H1 (cell line): ENCODE measurements around the gene SNAI1. TPM values are rescaled to one million over a fixed set of nuclear protein-coding genes. Genes with fewer than 3 reads are reported as not detected.
"Not testable (repeated sequence)": the region's sequence is repeated elsewhere in the genome, so short reads cannot be mapped to it uniquely, and the experiment has no call there.

Experiments
- CTCF ChIA-PET: fragments of 300-600 bp; sonication (Branson Sonifier 250); formaldehyde crosslinking; loops from one replicate; lab custom pipeline; 2021; ENCODE audit not compliant: partially characterized antibody; lab: Charles Lee
- POLR2A ChIA-PET: fragments of 300-600 bp; sonication (Branson Sonifier 250); formaldehyde crosslinking; loops from one replicate; lab custom pipeline; 2021; ENCODE audit warnings: inconsistent platforms; ENCODE audit not compliant: partially characterized antibody; lab: Charles Lee
- DNase-seq, 2 experiments: peaks; one replicate each; pipeline versions ENCODE4 v3.0.0 to v3.0.0-alpha.2; 2010 to 2022; ENCODE audit warnings: low spot score in 2 of 2, low read depth in 1 of 2, mixed read lengths in 1 of 2
- FAIRE-seq: peaks from 2 replicates; lab custom pipeline; 2011; peaks lifted over from hg19 to GRCh38; lab: Jason Lieb, UNC
- H2AFZ ChIP-seq: 2 replicates; pipeline ENCODE4 v1.8.1; 2012; ENCODE audit warnings: low read length, inconsistent platforms
- H2AK5ac ChIP-seq: 2 replicates; pipeline ENCODE4 v1.6.1; 2013; ENCODE audit warnings: low read depth, low read length
- H2BK120ac ChIP-seq: replicated peaks from 2 replicates; pipeline ENCODE3; 2013; ENCODE audit warnings: low read depth, low read length, inconsistent platforms
- H2BK12ac ChIP-seq: 2 replicates; pipeline ENCODE4 v1.6.1; 2013; ENCODE audit warnings: low read depth, low read length
- H2BK15ac ChIP-seq: 2 replicates; pipeline ENCODE4 v1.6.1; 2013; ENCODE audit warnings: low read length
- H2BK20ac ChIP-seq: 2 replicates; pipeline ENCODE4 v1.6.1; 2013; ENCODE audit warnings: low read length
- H2BK5ac ChIP-seq: 2 replicates; pipeline ENCODE4 v1.6.1; 2013; ENCODE audit warnings: low read depth, low read length
- H3K14ac ChIP-seq: 2 replicates; pipeline ENCODE4 v1.6.1; 2013; ENCODE audit warnings: inconsistent platforms; ENCODE audit not compliant: insufficient read length
- H3K18ac ChIP-seq: 2 replicates; pipeline ENCODE4 v1.6.1; 2013; ENCODE audit warnings: low read length; ENCODE audit errors: extremely low read depth
- H3K23ac ChIP-seq: 2 replicates; pipeline ENCODE4 v1.6.1; 2013; ENCODE audit warnings: inconsistent platforms; ENCODE audit not compliant: insufficient read length
- H3K23me2 ChIP-seq: 2 replicates; pipeline ENCODE4 v1.6.1; 2013; ENCODE audit warnings: low read depth, low read length
- H3K27ac ChIP-seq: 2 replicates; pipeline ENCODE4 v1.6.1; 2011; ENCODE audit warnings: low read depth, low read length, inconsistent platforms
- H3K27me3 ChIP-seq, 4 experiments: replicated peaks in 1 of 4; 1 replicate in 1 of 4; 2 replicates in 3 of 4; pipeline versions ENCODE4 v1.6.1 to v1.8.1; 2011 to 2013; ENCODE audit warnings: low read length in 3 of 4, mild to moderate bottlenecking in 3 of 4, inconsistent platforms in 2 of 4, mixed read lengths in 2 of 4, moderate library complexity in 1 of 4; ENCODE audit not compliant: control insufficient read depth in 3 of 4, insufficient read depth in 3 of 4; ENCODE audit errors: extremely low read depth in 1 of 4
- H3K36me3 ChIP-seq, 4 experiments: 2 replicates each; pipeline versions ENCODE4 v1.6.1 to v1.8.1; 2011 to 2013; ENCODE audit warnings: mild to moderate bottlenecking in 4 of 4, low read length in 3 of 4, moderate library complexity in 2 of 4, control low read depth in 1 of 4, inconsistent platforms in 1 of 4; ENCODE audit not compliant: insufficient read depth in 4 of 4, control insufficient read depth in 2 of 4
- H3K4ac ChIP-seq: replicated peaks from 2 replicates; pipeline ENCODE3; 2013; ENCODE audit warnings: low read length, low read depth, mixed read lengths, inconsistent platforms; ENCODE audit not compliant: insufficient read length
- H3K4me1 ChIP-seq, 4 experiments: replicated peaks in 1 of 4; 1 replicate in 1 of 4; 2 replicates in 3 of 4; pipeline versions ENCODE4 v1.6.1 to v1.8.1; 2011 to 2013; ENCODE audit warnings: low read length in 3 of 4, inconsistent platforms in 2 of 4, mixed read lengths in 1 of 4; ENCODE audit not compliant: insufficient read depth in 4 of 4, control insufficient read depth in 3 of 4
- H3K4me2 ChIP-seq, 2 experiments: 2 replicates each; pipeline versions ENCODE4 v1.6.1 to v1.8.1; 2011 to 2013; ENCODE audit warnings: low read depth in 2 of 2, low read length in 2 of 2, control low read depth in 1 of 2, inconsistent platforms in 1 of 2, mild to moderate bottlenecking in 1 of 2; ENCODE audit not compliant: insufficient read depth in 1 of 2
- H3K4me3 ChIP-seq, 4 experiments: fragments of 200-600, 300-600 bp in 1 of 4; sonication (generic), shearing (Covaris generic), sonication (Bioruptor Twin) in 1 of 4; 2 replicates each; pipeline versions ENCODE4 v1.5.1 to v1.8.1; 2011 to 2016; ENCODE audit warnings: low read length in 4 of 4, low read depth in 3 of 4, control low read depth in 2 of 4, inconsistent platforms in 2 of 4, mild to moderate bottlenecking in 2 of 4, mixed read lengths in 1 of 4, moderate library complexity in 1 of 4; ENCODE audit not compliant: insufficient read depth in 2 of 4; ENCODE audit errors: extremely low read depth in 1 of 4
- H3K56ac ChIP-seq: replicated peaks from 2 replicates; pipeline ENCODE3; 2013; ENCODE audit warnings: low read depth, mild to moderate bottlenecking, mixed read lengths, low read length, inconsistent platforms; ENCODE audit not compliant: insufficient read length
- H3K79me1 ChIP-seq: 2 replicates; pipeline ENCODE4 v1.6.1; 2013; ENCODE audit warnings: low read depth, low read length, control low read depth
- H3K79me2 ChIP-seq, 2 experiments: 2 replicates each; pipeline versions ENCODE4 v1.6.1 to v1.8.1; 2012 to 2013; ENCODE audit warnings: low read length in 2 of 2, mild to moderate bottlenecking in 2 of 2, inconsistent platforms in 1 of 2; ENCODE audit not compliant: insufficient read depth in 2 of 2, control insufficient read depth in 1 of 2
- H3K9ac ChIP-seq, 4 experiments: replicated peaks in 1 of 4; 1 replicate in 1 of 4; 2 replicates in 3 of 4; pipeline versions ENCODE4 v1.6.1 to v1.8.1; 2011 to 2013; ENCODE audit warnings: low read depth in 3 of 4, low read length in 3 of 4, control low read depth in 2 of 4, mild to moderate bottlenecking in 2 of 4, moderate library complexity in 2 of 4, inconsistent platforms in 1 of 4; ENCODE audit errors: extremely low read depth in 1 of 4
- H3K9me3 ChIP-seq, 2 experiments: 2 replicates each; pipeline versions ENCODE4 v1.6.1 to v1.8.1; 2012 to 2013; ENCODE audit warnings: mild to moderate bottlenecking in 2 of 2, moderate library complexity in 2 of 2, control low read depth in 1 of 2, inconsistent platforms in 1 of 2, low read depth in 1 of 2, low read length in 1 of 2, mixed read lengths in 1 of 2; ENCODE audit not compliant: insufficient read depth in 2 of 2
- H4K20me1 ChIP-seq, 2 experiments: replicated peaks in 1 of 2; 2 replicates each; pipeline versions ENCODE3 to v1.8.1; 2011 to 2013; ENCODE audit warnings: inconsistent platforms in 2 of 2, low read length in 2 of 2, mild to moderate bottlenecking in 1 of 2; ENCODE audit not compliant: insufficient read depth in 2 of 2, control insufficient read depth in 1 of 2
- H4K5ac ChIP-seq: 2 replicates; pipeline ENCODE4 v1.6.1; 2013; ENCODE audit warnings: low read length, low read depth, mixed read lengths, inconsistent platforms; ENCODE audit not compliant: insufficient read length
- H4K8ac ChIP-seq: 2 replicates; pipeline ENCODE4 v1.8.0; 2013; ENCODE audit warnings: mild to moderate bottlenecking, moderate library complexity, low read length, inconsistent platforms; ENCODE audit not compliant: insufficient read depth; ENCODE audit errors: extremely low read depth
- H4K91ac ChIP-seq: replicated peaks from 2 replicates; pipeline ENCODE3; 2013; ENCODE audit warnings: low read length, mixed read lengths, inconsistent platforms; ENCODE audit not compliant: insufficient read length
- GTF2F1 ChIP-seq: IDR thresholded peaks from 2 replicates; pipeline ENCODE4 v1.6.1; 2012; ENCODE audit warnings: low read depth, low read length, improper control_type of control experiment, borderline replicate concordance
- RAD21 ChIP-seq, 2 experiments: IDR thresholded peaks in 1 of 2; conservative IDR thresholded peaks in 1 of 2; 2 replicates each; pipeline ENCODE4 v1.6.1; 2011; ENCODE audit warnings: low read depth in 2 of 2, low read length in 2 of 2, improper control_type of control experiment in 1 of 2, inconsistent platforms in 1 of 2, mild to moderate bottlenecking in 1 of 2, moderate library complexity in 1 of 2
- SIRT6 ChIP-seq: IDR thresholded peaks from one replicate; pipeline ENCODE4 v1.7.1; 2012; ENCODE audit warnings: low read length, inconsistent platforms
- YY1 ChIP-seq: IDR thresholded peaks from 2 replicates; pipeline ENCODE4 v1.6.1; 2011; ENCODE audit warnings: low read depth, mild to moderate bottlenecking, low read length
- WGBS, 2 experiments: shearing (Covaris generic) in 1 of 2; methylation state at CpG; one replicate each; pipeline versions ENCODE4 v1.1.6 to v1.1.7; 2013 to 2015; ENCODE audit warnings: low lambda C conversion rate in 2 of 2, mixed read lengths in 2 of 2, inconsistent platforms in 1 of 2, low coverage in 1 of 2, missing lambda C conversion rate in 1 of 2; ENCODE audit not compliant: insufficient replicate concordance in 2 of 2, insufficient coverage in 1 of 2, insufficient read length in 1 of 2; ENCODE audit errors: extremely low coverage in 1 of 2, missing lambda C conversion rate in 1 of 2; 5-methylcytosine and 5-hydroxymethylcytosine counted together
- polyA plus RNA-seq, 7 experiments: library from polyadenylated mRNA; depleted of rRNA in 3 of 7; stranded (reverse) in 5 of 7; unstranded in 2 of 7; fragments of >200 nt in 5 of 7; fragments of 200-250 nt in 2 of 7; gene quantifications; 1 replicate in 5 of 7; 2 replicates in 1 of 7; 4 replicates in 1 of 7; pipeline versions ENCODE4 v1.2.1 to v1.2.3, GENCODE V29; 2011 to 2013; ENCODE audit warnings: missing spikeins in 2 of 7, mixed read lengths in 2 of 7
- total RNA-seq: library from RNA; stranded (reverse); fragmentation: NEBNext Ultra II Directional; extraction: Animal tissue kit (Norgen Biotek cat#: 25700); gene quantifications from 2 replicates; pipeline ENCODE4 v1.2.1, GENCODE V29; 2021

Gene SNAI1
- total and polyA plus RNA-seq, 2 of the 8 experiments (the other 6 are each of a cell fraction or from before 2014, with no cell fraction given): 6.5 to 8.0 TPM

DNA sequence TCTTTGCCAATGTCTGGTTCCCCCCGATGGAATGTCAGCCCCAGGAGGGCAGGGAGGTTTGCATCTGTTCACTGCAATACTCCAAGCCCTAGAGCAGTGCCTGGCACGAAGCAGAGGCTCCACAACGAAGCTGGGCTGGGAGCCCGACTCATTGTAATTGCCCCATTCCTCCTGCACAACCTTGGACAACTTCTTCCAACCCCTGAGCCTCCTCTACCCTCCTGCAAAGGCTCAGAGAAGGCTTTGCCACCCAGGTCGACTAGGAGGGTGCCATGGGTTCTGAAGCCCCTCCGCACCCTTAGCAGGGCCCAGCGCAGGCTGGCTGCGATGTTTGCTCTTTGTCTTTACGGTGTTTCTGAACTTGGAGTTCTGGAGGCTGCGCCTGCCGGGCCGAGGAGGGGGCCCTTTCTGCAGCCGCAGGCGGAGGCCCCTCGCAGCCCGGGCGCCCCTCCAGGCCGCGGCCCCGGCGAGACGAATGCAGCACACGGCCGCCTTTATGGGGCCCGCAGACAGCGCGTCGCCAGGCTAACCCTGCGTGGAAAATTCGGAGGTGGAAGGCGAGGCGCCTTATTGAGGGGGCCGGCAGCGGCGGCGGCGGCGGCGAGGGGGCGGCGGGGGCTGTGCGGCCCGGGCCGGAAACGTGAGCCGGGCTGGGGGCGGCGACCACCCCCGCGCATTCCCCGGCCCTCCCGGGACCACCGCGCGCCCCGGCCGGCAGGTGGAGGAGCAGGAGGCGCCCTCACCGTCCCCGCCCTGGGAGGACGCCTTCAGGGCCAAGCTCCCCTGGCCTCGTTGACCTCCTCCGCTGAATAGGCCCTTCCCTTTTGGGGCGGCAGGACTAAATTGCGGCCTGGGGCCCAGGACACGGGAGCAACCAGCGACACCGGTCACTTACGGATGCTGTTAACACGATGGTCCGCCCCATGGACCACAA lies 27.0 kb downstream of the SNAI1 start (continued):
- TF ChIP-seq RAD21 (IDR thresholded peaks at IDR 0.05 in 1 of 2, conservative IDR thresholded peaks at IDR 0.05 in 1 of 2; ENCODE audit: low read depth in 2 of 2, low read length in 2 of 2): no peak
- no peak for TF ChIP-seq SIRT6
- TF ChIP-seq YY1: no peak
- no peak for TF ChIP-seq GTF2F1

DNA sequence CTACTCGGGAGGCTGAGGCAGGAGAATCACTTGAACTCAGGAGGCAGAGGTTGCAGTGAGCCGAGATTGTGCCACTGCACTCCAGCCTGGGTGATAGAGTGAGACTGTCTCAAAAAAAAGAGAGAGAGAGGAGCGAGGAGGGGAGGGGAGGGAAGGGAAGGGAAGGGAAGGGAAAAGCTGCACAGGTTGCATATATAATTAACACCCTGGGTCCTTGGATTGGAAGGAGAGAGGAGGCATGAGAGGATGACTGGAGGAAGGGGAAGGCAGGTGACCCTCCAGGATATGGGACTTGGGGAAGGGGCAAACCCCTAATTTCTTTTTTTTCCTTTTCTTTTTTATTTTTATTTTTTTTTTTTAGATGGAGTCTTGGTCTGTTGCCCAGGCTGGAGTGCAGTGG lies 28.8 kb downstream of the SNAI1 start:
- WGBS, 2 experiments: 67% methylated on average over 1 of the region's 3 CpGs; no CpG with 5 or more reads in 1 of the 2 experiments

More for the DNA sequence above, 28.8 kb downstream of the SNAI1 start:
- H4K5ac ChIP-seq, H2BK12ac ChIP-seq, H3K9ac ChIP-seq, H3K4ac ChIP-seq, H3K36me3 ChIP-seq, H4K8ac ChIP-seq, H3K9me3 ChIP-seq, H2AFZ ChIP-seq, DNase-seq, H2BK120ac ChIP-seq, H4K91ac ChIP-seq, H3K14ac ChIP-seq, H3K23ac ChIP-seq, H2BK20ac ChIP-seq, H3K18ac ChIP-seq, H2BK5ac ChIP-seq, H2AK5ac ChIP-seq, H2BK15ac ChIP-seq, H3K23me2 ChIP-seq, H3K4me3 ChIP-seq, H3K27ac ChIP-seq, H3K79me1 ChIP-seq, H3K56ac ChIP-seq, FAIRE-seq, H3K79me2 ChIP-seq, H4K20me1 ChIP-seq, H3K4me2 ChIP-seq: not testable (repeated sequence)
- Histone ChIP-seq H3K4me1 (peaks cover 0 to 23% (median 17%) of the 10 kb centered on the region in 4 experiments; a peak in 6 of 7 replicates), H3K27me3 (peaks cover 0 to 11% (median 8%) of the 10 kb centered on the region in 4 experiments; a peak in 4 of 7 replicates)
- ChIA-PET CTCF (interaction anchor here (1.1 to 4.0 kb wide), 6 partner anchors 19 to 59 kb away, joined by 3 to 23 read pairs (median 4); no protein-coding TSS in a partner anchor), POLR2A (interaction anchor here (1.2 to 13.6 kb wide), 3 partner anchors 26 to 64 kb away, joined by 3 to 183 read pairs (median 3); partner anchors contain the start of gene SNAI1)
